GM12874 (cell line): ENCODE measurements around the gene PAOX.

Experiments used
- CTCF ChIP-seq: IDR thresholded peaks from 2 replicates; pipeline ENCODE4 v1.5.1; 2011; ENCODE audit warnings: low read depth, mild to moderate bottlenecking, control low read depth, low read length, moderate library complexity; ENCODE audit not compliant: insufficient read depth

The PAOX gene

GRCh38 chr10:133356549-133357284, 22.3 kb upstream of the PAOX start:
- TF ChIP-seq CTCF, result no peak

GRCh38 chr10:133357285-133358161, 21.5 kb upstream of the PAOX start, which contains the start of gene FUOM:
FUOM (minus strand) TSS chr10:133358019; CDS start chr10:133358007, 12 bp downstream.
- TF ChIP-seq CTCF, result no peak

GRCh38 chr10:133358162-133358924, 20.7 kb upstream of the PAOX start:
- no peak for TF ChIP-seq CTCF

GRCh38 chr10:133358925-133359310, 20.1 kb upstream of the PAOX start:
- no peak for TF ChIP-seq CTCF

GRCh38 chr10:133359554-133359971, 19.5 kb upstream of the PAOX start:
- TF ChIP-seq CTCF, result no peak

- no peak for TF ChIP-seq CTCF
Observed at GRCh38 chr10:133359972-133360610, 19.0 kb upstream of the PAOX start.
